Measurements from ENCODE around the gene TIGAR.

TIGAR gene

DNA sequence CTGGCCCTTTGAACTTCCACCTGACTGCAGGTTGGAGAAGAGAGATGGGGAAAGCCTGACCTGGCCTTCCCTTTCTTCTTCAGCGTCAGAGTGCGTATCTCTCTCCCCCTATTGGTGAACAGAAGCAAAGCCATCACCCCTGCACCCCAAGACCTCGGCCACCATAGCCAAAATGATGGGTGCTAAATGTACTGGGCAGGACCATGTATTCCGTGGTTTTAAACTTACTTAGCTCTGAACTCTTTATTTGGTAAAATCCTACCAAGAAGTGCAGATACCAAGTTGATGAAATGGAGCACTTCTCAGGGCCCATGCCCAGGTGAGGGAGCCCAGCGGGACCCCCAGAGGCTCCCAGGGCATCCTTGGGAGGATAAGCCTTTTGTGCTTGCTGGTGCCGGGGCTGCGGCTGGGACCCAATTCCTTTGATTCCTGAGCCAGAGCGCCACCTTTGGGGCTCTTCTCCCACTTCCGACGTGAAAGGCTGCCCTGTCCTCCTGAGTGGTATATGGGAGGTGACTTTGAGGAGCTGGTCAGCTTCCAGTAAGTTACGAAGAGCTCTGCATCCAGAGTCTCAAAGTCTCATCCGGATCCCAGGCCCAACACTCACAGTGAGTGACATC, 38.0 kb upstream of the TIGAR start:
- DNase-seq (ENCODE audit: low read depth) = no peak

DNA sequence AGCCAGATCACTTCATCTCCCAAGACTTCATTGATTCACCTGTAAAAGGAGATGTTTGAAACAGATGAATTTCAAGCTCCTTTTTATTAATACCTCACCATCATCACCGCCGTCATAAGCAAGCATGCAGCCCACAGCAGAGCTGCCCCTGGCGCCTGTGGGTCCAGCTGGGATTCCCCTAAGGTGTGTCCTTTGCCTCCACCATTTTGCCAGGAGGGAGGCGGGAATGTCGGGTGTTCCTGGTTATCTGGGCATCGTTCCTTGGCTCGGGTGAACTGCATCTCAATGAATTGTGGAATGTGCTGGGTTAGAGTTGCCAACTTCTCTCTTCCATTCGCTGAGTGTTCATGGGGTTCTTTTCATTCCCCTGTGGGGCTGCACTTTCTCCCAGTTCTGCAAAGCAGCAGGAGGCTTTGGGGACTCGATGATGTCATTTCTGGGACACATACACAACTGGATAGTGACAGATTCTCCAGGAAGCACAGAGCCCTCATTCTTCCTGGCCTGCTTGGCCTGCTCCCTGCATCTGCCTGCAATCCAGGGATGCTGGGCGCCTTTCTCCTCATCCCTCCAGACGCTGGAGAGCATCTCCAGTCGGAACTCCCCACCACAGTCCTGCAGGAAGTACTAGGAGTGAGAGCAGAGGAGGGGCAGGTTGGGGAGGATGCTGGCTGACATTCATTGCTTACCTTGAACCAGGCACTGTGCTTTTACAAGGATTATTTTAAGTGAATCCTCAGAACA, 37.3 kb upstream of the TIGAR start:
- DNase-seq (ENCODE audit: low read depth) = no peak

DNA sequence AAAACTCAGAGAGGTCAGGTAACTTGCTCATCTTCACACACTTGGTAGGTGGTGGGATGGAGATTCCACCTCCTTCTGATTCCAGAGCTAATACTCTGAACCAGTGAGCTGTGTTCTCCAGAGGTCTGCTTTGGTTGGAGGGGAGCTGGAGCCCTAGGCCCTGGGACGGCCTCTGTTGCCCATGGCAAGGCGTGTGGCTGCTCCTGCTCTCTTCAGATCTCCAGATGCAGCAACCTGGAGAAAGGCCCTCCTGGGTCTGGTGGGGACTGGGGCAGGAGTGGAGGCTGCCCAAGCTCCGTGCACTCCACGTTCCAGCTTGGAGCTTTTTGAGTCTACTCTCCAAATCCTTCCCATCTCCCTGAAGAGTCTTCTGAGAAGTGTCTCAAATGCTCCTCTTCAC, 36.7 kb upstream of the TIGAR start:
- DNase-seq (ENCODE audit: low read depth) = no peak

DNA sequence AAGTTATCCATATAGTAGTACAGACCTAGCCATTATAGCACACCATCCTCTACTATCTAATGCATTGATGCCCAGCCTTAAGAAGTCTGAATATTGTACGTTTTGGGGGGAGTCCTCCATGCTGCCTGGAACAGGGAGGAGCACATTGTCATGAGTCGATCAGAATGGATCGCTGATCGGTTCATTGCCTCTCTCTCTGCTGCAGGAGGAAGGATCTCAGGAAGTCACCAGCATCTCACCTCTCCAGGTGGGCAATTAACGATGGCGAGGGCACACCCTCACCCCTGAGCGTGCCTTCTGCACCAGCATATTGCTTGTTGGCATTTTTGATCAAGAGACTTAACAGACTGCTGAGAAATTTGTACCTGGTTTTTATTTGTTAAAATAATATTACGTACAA, 35.9 kb upstream of the TIGAR start:
- no peak for DNase-seq (ENCODE audit: low read depth)

DNA sequence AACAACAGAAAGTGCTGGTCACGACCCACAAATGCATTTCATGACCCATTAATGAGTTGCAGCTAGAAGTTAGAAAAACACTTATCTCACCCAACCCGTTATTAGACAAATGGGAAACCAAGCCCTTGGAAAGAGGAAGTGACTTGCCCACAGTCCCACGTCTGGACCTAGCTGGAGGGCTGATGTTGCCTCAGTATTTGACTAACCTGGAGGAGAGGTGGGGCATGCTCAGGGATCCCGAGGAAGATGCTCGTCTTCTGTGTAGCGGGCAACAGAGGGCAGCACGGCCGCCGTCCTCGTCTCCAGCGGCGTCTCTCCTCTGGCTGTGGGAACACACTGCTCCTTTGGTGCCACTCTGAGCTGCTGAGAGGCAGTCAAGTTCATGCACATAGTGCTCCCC, 34.8 kb upstream of the TIGAR start:
- no peak for DNase-seq (ENCODE audit: low read depth)

GRCh38 chr12:4286771-4287317, 34.2 kb upstream of the TIGAR start:
- no peak for DNase-seq (ENCODE audit: low read depth)

DNA sequence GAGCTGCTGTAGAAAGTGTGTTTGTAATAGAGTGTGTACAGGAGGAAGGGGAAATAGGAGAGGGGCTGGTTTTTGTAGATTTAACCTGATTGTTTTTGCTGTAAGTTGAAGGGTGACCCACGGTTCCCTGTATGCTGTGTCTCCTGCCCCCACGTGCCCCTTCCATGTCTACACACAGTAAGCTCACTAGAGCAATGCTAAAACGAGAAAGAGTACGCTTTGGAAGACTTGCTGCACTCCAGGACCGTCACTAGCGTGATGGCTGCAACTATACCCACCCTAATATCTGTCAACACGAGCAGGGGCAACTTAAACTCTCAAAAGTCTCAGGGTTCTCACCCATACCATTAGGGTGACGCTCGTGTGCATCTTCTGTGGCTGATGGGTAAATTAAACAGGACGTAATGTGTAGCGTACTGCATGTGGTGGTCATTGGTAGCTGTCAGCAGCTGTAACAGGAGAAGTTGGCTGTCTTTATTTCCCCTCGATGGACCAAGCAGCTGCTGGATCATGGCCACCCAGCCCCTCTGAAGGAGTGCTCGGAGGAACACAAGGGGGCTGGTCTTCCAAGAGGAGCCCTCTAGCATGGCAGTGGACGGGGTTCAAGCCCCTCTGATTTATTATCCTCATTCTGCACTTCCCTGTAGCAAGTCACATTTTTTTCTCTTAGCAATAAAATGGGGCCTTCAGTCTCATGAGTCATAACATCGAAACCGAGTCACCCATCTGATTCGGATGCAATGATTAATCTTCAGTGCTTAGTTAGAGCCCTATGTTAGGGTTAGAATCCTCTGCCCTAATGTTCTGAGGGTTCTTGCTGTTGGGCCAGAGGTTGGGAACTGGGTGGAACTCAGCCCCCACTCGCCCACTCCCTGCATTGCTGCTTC, 33.4 kb upstream of the TIGAR start:
- no peak for DNase-seq (ENCODE audit: low read depth)

GRCh38 chr12:4288296-4289131, 32.5 kb upstream of the TIGAR start:
- DNase-seq (ENCODE audit: low read depth) = no peak

- DNase-seq (ENCODE audit: low read depth) = no peak
Measured at GRCh38 chr12:4289231-4289878, 31.7 kb upstream of the TIGAR start.

DNA sequence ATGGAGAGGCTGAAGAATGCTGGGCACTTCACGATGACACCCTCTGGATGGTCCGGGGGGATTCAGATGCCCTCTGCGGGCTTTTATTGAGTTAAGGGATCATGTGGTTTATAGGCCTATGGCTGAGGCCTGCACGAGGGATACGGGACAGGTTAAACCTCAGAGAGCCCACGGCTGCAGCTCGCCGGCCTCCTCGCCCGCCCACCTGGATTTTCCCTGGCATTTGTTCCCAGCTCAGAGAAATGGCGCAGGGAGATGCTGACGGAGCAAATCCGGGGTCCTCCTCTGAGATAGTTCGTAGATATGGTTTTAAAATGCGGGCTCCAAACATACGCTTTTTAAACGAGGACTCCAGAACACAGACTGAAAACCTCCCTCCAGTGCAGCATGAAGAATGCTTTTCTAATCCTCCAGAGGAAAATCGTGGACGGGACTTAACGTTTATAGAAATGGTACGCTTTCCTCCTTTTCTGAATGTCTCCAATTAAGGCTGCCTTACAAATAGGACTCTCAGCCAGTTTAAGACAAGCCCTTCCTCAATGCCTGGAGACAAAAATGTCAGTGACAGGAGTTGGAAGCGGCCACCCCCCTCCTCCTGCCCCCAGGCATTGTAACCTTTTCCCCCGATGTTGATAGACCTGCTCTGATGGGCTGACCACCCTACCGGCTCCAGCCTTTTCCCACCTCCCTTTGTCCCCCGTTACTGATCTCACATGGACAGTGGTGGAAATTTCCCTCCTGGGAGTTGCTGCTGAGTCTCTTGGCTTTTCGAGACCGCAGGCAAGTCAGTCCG, 30.8 kb upstream of the TIGAR start:
- DNase-seq (ENCODE audit: low read depth) = no peak

GRCh38 chr12:4292341-4293073, 28.5 kb upstream of the TIGAR start:
- DNase-seq (ENCODE audit: low read depth) = no peak

GRCh38 chr12:4293299-4293965, 27.6 kb upstream of the TIGAR start:
- no peak for DNase-seq (ENCODE audit: low read depth)

DNA sequence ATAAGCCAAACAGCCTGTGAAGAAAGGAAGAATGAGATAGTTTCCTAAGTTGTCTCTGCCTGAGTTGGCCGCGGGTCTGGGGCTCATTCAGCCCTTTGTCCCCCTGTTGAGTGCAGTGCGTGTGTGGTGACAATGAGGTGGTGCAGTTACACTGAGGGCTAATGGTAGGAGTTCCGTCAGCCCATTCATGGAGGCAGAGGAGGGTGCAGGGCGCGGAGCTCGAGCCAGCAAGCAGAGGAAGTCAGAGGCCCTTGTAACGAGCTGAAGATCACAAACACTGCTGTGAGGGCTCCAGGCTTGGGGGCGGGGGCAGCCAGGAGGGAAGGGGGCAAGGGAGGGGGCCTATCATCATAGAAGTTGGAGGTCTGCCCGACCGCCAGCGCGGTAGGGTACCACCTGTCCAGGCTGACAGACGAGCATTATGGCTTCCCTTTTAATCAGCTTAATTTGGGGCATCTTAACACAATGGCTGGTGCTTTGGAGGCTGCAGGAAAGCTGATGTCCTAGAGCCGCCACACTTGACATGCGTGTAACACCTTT, 27.0 kb upstream of the TIGAR start:
- DNase-seq (ENCODE audit: low read depth) = no peak

- DNase-seq (ENCODE audit: low read depth) = no peak
Measured at GRCh38 chr12:4296751-4297150, 24.3 kb upstream of the TIGAR start.

DNA sequence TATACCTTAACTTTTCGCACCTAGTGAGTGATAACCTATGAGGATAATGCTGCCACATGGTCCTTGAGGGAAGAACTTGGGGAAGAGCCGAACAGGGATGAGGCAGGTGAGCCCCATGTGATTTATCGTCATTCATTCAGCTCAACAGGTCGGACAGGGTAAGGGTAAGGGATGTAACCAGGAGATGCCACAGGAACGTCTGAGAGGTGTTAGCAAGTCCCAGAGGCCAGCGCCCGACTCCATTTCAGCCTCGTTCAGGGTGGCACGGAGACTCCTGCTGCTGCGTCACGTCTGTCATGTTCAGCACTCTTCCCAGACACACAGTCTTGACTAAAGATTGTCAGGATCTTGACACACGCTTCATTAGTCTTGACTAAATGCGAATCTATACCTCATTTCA, 23.4 kb upstream of the TIGAR start:
- DNase-seq (ENCODE audit: low read depth) = no peak

DNA sequence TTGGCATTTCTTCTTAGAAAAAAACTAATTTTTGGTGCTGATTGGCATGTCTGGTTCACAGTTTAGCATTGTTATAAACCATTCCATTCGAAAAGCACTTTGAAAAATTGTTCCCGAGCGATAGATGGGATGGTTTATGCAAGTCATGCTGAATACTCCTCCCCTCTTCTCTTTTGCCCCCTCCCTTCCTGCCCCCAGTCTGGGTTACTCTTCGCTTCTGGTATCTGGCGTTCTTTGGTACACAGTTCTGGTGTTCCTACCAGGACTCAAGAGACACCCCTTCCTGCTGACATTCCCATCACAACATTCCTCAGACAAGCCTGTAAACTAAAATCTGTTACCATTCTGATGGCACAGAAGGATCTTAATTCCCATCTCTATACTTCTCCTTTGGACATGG, 20.1 kb upstream of the TIGAR start:
- no peak for DNase-seq (ENCODE audit: low read depth)

- no peak for DNase-seq (ENCODE audit: low read depth)
Measured at GRCh38 chr12:4301932-4302501, 19.0 kb upstream of the TIGAR start.

GRCh38 chr12:4302881-4303280, 18.1 kb upstream of the TIGAR start:
- no peak for DNase-seq (ENCODE audit: low read depth)

DNA sequence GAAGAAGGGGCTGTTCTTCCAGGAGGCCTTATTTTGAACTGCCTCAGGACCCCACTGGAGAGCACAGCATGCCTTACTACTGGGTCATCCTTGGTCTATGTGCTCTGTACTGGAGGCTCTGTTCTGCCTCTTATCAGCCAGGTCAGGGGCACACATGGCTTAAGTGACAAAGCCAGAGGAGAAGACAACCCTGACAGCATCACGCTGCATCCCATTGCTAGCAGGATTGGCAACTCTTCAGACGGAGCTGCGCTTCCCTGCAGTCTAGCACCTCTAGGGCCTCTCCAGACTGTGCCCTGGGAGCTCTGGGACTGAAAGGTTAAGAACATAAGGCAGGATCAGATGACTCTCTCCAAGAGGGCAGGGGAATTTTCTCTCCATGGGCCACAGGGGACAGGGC, 17.3 kb upstream of the TIGAR start:
- no peak for DNase-seq (ENCODE audit: low read depth)
